GM19035 (cell line): ENCODE results near the gene LASP1.

Experiments used
- ATAC-seq: cut with Tn5 transposase; IDR thresholded peaks from one replicate; pipeline ENCODE4 v1.9.1; 2021; ENCODE audit not compliant: unreplicated experiment

The LASP1 gene

DNA sequence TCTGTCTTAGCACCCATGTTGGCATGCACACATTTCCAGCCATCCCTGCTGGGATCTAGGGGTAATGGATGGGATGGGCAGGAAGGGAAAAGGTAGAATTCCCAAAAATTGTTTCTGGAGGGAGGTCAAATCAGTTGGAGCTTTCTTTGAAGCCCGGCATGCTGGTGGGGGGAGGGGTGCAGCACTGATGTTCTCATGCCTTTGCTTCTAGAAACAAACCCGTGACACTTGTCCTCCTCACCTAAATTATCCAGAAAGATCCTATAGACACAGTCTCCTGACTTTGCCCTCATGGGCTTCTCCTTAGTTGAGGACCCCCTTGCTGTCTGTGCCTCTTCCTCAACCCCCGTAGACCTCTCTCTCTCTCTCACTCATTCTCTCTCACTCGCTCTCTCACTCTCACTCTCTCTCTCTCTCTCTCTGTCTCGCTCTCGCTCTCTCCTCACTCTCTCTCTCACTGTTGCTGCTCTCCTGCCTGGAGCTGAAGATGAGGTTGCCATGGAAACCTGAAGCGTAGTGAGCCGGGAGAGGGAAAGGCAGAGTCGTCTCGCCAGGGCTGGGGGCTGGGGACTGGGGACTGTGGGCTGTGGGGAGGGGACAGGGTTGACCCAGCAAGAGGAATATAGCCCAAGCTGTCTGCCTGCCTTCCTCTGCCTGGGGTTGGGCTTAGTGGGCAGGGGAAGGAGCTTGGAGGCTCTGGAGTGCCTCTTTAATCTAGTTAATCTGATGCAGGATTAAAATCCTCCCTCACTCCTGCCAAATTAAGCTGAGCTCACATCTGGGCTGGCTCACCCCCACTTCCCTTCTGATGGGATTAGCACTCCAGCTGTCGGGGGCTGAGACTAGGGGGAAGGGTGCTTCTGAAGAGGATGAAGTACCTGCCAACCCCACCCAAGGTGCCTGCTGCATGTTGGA lies 16.1 kb downstream of the LASP1 start:
- ATAC-seq, result no peak

DNA sequence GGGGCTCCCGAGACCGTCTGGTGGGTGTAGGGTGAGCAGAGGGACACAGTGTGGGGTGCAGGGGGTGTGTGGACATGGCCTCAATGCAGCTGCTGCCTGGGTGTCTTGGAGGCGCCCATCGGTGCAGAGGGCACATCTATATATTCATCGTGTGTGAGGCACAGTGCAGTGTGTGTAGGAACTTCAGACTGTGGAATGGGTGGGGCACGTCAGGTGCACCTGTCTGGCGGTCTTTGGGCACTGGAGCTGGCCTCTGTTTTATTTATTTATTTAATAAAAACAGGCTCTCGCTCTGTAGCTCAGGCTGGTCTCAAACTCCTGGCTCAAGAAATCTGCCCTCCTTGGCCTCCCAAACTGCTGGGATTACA lies 16.8 kb downstream of the LASP1 start:
- ATAC-seq, result no peak

DNA sequence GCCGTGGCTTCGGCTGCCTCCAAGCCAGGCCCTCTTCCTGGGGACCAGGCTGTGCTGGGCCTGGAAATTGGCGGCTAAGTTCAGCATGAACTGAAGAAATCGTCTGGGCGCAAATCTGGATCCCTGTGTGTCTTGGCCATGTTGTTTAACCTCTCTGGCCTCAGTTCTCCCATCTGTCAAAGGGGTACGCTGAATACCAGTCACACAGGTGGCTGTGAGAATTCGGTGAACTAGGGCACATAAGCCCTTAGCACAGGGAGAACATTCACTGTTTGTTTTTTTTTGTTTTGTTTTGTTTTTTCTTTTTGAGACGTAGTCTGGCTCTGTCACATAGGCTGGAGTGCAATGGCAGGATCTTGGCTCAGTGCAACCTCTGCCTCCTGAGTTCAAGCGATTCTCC lies 19.0 kb downstream of the LASP1 start:
- no peak for ATAC-seq

DNA sequence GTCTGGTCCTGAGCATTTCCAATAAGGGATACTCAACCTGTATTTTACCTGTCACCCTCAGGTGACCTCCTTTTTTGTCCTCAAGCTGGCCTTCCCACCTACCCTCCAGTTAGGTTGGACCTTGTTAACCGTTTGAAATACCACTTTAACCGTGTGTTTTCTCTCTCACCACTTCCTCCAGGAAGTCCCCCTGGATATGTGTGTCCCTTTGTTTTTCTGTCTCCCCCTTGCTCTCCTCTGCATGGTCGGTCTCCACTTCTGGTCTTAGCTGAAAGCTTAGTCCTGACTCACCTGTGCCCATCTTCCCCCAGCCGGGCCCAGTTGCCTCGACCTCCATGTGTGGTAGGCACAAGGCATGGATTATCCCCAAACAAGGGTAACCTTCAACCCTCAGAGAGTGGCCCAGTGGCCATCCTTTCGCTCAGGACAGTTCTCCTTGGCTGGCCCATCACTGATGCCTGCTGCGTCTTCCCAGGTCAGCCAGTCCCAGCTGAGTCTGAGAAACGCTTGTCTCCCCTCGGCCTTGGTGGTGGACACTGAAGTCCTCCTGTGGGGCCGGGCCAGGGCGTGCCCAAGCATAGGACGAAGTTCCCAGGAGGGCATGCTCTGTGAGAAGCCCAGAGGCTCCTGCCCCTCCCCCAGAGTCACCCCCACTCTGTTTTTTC lies 20.0 kb downstream of the LASP1 start:
- ATAC-seq, result no peak

DNA sequence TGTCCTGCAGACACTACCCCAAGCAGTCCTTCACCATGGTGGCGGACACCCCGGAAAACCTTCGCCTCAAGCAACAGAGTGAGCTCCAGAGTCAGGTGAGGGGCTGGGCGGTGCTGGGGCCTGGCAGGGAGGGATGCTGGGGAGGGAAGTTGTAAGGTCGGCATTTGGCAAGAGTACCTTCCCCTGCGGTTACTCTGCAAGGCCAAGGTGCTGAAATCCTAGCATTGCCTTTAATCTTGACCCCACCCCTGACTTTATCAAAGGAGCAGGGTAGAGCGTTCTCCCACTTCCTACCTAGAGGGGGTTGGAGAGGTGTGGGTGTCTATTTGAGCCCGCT lies 20.5 kb downstream of the LASP1 start:
- ATAC-seq, result no peak

DNA sequence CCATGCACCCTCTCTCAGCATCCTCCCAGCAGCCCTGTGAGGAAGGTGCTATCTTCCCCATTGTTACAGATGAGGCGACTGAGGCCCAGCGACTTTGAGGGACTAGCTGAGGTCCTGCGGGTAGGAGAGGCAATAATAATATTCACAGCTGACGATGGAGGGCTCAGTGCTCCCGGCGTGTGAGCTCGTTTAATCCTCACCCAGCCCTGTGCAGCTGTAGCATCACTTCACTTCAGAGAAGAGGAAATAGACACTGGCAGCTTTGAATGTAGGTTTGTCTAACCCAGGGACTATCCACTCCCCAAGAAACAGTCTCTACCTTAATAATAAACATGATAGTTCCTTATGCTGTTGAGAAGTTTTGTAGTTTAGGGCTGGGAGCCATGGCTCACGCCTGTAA lies 21.6 kb downstream of the LASP1 start:
- ATAC-seq, result no peak

DNA sequence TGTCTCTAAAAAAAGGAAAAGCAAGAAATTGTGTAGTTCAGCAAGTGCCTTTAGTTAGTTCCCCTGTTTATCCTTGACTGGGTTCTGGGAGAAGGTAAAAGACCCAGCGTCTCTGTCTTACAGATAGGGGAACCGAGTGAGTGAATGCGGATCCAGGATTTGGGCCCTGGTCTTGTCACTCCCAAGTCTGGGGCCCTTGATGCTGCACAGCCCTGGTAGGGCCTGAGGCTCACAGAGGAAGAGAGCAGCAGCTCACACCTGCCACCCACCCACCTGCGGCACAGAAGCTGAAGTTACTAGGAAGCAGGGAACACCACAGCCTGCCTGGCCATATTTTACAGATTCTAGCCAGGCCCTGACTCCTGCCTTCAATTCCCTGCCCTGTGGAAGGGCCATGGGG lies 22.2 kb downstream of the LASP1 start:
- ATAC-seq, result no peak

DNA sequence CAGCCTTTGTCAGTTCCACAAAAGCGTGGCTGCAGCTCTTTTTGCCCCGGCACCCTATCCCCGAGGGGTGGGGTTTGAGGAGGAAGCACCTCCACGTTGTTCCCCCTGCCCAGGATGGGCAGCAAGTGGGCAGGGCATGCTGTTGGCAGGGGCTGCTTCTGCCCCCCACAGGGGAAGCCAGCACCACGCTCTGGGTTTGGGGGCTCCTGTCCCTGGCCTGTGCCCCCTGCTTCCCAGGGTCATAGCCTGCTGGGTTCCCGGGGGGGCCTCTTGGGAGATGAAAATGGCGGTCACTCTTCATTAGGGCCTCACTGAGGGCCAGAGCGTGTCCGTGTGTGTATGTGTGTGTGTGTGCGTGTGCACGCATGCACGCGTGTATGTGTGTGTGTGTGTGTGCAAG lies 22.8 kb downstream of the LASP1 start:
- ATAC-seq, result no peak

DNA sequence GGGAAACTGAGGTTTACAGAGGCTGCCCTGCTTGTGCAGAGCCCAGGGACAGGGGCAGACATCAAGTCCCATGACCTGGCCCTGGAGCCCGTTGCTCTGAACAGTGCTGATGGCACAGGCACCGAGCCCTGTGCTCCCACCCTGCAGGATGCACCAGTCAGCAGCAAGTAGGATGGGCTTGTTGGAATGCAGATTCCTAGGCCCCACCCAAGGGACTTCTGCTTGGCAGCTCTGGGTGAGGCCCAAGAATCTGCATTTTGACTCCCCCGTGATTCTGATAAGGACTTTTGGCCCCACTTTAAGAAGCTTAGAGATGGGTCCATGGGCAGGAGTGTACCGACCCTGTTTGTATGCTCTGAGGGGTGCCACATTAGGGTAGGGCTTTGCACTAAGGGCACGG lies 23.3 kb downstream of the LASP1 start:
- no peak for ATAC-seq

DNA sequence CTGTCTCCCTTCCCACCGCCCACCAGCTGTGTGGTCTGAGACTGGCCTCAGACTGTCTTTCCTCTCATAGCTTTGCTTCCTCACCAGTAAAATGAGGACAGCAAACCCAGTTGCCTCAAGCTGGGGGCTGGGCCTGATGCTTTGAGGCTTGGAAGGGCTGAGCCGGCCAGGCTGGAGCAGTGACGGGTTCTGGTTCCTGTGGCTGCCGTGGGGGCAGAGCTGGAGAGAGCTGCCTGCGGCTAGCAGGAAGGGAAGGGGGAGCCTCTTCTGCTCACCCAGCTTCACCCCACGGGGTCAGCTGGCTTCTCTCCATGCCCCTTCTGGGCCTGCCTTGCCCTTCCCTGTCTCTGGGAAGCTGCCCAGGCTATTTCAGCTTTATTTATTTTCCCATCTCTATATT lies 23.7 kb downstream of the LASP1 start:
- ATAC-seq, result no peak

DNA sequence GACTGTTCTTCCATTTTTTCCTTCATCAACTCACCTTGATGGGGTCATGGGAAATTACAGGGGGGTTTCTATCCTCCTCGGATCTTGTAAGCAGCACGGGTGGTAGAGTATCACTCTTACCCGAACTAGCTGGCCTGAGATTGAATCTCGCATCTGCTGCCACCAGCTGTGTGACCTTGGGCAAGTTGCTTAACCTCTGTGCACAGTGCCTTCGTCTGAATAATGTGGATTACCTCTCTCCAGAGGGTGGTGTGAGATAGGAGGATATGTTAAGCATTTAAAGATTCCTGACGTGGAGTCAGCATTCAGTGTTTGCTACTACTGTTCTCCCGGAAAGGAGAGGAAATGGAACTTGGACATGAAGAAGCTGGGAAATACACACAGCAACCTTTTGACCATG lies 24.4 kb downstream of the LASP1 start:
- ATAC-seq, result no peak

DNA sequence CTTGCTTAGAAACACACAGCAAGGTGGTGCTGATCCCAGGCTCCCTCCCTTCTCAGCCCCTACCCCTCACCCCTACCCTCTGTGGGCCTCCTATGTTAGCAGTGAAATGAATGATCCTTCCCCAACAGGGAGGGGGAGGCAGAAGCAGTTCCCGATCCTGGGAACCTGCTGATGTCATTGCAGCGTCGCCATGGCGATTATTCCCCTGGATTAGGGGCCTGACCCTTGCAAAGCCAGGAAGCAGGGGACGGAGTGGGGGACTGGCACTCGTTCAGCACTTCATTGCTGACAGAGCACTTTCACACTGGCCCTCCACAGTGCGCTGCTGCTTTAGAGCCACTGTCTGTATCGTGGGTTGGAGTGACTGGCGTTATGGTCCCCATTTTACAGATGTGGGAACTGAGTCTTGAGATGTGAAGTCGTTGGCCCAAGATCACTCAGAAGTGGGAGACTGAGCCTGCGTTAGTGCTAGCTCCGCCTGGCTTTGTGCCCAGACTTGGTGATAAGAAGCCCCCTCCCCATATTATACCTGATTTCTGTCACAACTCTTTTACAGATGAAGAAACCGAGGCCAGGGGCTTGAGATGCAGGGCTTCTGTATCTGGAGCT lies 26.6 kb downstream of the LASP1 start:
- no peak for ATAC-seq

DNA sequence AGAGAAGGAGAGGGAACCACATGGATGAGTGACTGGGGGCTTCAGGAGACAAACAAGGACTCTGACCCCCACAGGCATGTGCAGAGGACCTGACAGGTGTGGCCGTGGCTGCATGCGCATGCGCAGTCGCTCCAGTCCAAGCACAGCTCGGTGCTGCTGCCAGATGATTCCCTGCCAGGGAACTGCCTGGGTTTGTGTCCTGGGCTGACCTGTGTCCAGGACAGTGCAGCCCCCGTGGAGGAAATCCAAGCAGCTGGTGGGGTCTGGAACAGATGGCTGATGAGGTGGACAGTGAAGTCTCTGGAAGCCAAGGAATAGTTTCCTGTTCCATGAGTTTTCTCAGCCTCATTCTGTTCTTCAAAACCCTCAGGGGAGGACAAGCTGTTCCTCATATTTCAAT lies 27.3 kb downstream of the LASP1 start:
- no peak for ATAC-seq

DNA sequence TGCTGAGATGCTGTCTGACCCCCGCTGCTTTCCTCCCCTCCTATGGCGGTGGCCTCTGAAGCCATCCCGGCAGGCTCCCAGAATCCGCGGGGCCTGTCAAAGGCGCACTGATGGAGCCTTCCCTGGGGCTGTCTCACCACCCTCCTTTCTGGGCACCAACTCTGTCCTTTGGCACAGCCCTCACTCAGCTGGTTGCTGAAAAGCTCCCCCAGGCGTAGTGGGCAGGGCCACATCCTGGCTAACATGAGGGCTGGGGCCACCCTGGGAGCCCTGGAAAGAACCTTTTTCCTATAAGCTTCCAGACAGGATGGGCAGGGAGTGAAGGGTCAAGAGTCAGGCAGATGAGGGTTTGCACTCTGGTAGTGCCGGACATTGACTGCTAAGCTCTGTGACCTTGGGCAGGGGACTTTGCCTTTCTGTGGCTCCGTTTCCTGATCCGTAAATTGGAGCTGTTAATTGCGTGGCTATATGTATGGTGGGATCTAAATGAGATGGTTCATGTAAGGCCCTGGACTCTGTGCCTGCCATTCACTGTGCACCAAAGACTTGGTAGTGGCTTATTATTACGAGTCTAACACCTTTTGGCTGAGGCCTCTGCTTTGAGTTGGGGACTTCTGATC lies 27.9 kb downstream of the LASP1 start:
- ATAC-seq, result no peak

DNA sequence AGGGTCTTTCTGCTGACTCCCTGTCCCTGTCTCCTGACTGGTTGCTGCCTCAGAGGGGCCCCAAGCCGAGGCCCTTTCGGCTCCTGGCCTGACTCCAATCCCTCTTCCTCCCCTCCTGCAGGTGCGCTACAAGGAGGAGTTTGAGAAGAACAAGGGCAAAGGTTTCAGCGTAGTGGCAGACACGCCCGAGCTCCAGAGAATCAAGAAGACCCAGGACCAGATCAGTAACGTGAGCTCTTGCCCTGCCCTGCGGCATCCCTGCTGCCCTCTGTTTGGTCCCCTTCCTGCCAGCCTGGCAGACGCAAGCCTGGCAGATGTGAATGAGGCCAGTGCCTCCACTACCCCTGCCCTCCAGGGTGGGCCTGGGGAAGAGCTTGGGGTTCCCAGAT lies 28.4 kb downstream of the LASP1 start:
- peak; percentile 20 for ATAC-seq

DNA sequence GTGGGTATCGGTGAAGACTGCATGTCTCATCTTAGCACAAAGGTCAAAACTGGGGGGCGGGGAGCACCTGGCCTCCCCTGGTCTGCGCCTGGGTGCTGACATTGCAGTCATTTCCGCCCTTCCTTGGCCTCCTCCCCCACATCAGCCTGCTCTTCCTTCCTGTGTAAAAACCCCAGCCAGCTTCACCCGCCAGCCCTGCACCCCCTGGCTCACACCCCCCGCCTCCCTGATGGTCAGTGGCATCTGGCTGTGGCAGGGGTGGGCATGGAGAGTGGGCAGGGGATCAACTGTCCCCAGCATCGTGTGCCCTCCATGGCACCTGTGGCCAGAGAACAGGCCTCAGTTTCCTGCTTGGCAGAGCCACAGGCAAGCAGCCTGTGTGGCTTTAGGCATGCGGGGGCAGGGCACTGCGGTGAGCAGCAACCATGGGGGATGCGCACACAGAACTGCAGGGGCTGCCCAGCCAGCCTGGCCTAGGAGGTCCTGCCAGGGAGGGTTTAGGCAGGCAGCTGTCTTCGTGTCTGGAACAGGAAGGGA lies 29.0 kb downstream of the LASP1 start:
- ATAC-seq, result peak; percentile 87

DNA sequence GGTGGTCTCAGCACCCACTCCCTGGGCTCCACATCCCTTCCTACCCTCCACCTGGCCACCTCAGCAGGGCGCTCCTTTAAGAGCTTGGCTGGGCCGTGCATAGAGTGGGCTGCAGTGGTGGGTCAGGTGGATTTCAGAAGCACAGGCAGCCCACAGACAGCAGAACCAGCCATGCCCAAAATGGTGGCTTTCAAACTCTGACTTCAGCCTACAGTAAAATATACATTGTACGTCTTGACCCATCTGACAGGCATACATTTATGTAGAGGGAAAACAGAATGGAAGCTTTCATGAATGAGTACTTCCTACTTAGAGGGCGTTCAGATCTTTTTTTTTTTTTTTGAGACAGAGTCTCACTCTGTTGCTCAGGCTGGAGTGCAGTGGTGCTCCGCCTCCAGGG lies 29.6 kb downstream of the LASP1 start:
- no peak for ATAC-seq

DNA sequence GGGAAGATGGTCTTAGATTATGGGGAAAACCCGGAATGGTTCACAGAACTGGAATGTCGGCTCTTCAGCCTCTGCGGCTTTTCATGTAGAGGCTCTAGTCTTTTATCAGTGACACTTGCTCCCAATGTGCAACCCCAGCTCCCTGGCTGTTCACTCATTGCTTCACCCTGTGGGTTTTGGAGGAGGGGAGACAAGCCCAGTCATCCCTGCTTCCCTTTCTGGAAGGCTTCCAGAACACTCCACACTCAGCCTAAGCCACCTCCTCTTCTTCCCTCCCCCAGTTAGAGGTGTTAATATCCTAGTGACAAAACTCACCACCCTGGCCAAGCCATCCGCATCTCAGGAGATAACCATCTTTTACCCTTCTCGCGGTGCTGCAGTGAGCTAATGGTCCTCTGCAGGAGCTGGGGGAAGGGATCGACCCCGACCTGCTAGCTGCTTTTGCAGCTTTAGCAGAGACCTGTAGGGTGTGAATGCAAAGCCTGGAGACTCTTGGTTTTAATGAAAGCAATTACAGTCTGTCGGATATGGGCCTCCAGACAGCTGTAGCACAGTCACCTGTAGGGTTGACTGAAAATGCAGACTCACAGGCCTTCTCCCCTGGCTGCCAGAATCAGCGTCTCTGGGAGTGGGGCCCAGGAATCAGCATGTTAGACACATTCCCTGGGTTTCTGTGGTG lies 31.3 kb downstream of the LASP1 start:
- ATAC-seq, result no peak

DNA sequence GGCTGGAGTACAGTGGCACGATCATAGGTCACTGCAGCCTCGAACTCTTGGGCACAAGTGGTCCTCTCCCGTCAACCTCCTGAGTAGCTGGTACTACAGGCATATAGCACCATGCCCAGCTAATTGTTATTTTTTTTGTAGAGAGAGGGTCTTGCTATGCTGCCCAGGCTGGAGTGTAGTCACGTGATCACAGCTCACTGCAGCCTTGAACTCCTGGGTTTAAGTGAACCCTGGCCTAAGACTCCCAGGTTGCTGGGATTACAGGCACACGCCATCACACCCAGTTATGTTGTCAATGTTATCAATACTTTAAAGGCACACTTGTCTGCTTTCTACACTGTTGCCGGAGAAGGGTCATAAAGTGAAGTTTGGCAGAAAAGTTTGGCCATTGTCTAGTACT lies 33.5 kb downstream of the LASP1 start:
- ATAC-seq, result no peak

DNA sequence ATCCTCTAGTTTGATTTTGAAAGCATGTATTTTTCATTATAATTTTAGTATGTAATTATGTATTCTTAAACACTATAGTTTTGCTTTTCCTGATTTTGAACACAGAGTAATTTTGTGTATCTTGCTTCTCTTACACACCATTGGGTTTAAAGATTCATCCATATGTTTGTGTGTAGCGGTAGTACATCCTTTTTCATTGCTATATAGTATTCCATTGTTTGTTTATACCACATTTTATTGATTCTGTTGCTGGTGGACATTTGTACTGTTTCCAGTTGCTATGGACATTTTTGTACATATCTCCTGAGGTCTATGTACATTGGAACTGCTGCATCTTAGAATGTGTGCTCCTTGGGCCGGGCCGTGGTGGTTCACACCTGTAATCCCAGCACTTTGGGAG lies 35.0 kb downstream of the LASP1 start:
- no peak for ATAC-seq

DNA sequence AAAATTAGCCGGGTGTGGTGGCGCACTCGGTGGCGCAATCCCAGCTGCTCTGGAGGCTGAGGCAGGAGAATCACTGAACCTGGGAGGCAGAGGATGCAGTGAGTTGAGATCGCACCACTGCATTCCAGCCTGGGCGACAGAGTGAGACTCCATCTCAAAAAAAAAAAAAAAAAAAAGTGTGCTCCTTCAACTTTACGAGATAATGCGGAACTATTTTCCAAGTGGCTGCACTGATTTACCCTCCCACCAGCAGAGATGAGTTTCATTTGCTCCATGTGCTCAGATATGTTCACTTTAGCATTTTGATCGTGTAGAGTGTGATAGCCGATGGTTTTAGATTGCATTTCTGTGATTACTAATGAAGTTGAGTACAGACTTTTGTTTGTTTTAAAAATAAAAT lies 35.5 kb downstream of the LASP1 start:
- ATAC-seq, result no peak
